Thyroid gland (tissue), 4 donors: ENCODE data around the gene COX7B2. TPM values are rescaled to one million over a fixed set of nuclear protein-coding genes. Genes with fewer than 3 reads are reported as not detected.

Experiments
- DNase-seq, 2 donors: peaks; one replicate each; pipeline ENCODE4 v3.0.0-alpha.2; 2019
- H3K27ac ChIP-seq, 3 donors: fragments of 200-600 bp; sonication (generic); 1 replicate in 2 of 3; 2 replicates in 1 of 3; pipeline ENCODE4 v1.5.1; 2016 to 2019; ENCODE audit warnings: mild to moderate bottlenecking in 1 of 3, moderate library complexity in 1 of 3
- H3K27me3 ChIP-seq: fragments of 200-600 bp; sonication (generic); one replicate; pipeline ENCODE4 v1.5.1; 2019
- H3K36me3 ChIP-seq, 2 donors: fragments of 200-600 bp; sonication (generic); one replicate each; pipeline ENCODE4 v1.5.1; 2016 to 2019
- H3K4me1 ChIP-seq, 2 donors: fragments of 200-600 bp; sonication (generic); one replicate each; pipeline ENCODE4 v1.5.1; 2017 to 2019
- H3K4me3 ChIP-seq, 3 donors: fragments of 200-600 bp; sonication (generic); replicated peaks in 1 of 3; 1 replicate in 2 of 3; 2 replicates in 1 of 3; pipeline ENCODE4 v1.5.1; 2016; ENCODE audit warnings: mild to moderate bottlenecking in 1 of 3
- H3K9me3 ChIP-seq: fragments of 200-600 bp; sonication (generic); one replicate; pipeline ENCODE4 v1.5.1; 2017
- POLR2A ChIP-seq, 2 donors: fragments of 450-650 bp; IDR thresholded peaks; one replicate each; pipeline ENCODE4 v1.6.1; 2017; ENCODE audit warnings: antibody characterized with exemption in 2 of 2, mild to moderate bottlenecking in 2 of 2, moderate library complexity in 1 of 2
- WGBS, 2 donors: methylation state at CpG; one replicate each; pipeline ENCODE4 v1.1.5; 2017; 5-methylcytosine and 5-hydroxymethylcytosine counted together
- intact Hi-C: fragments of 100-400 bp; cut with DNase I; formaldehyde crosslinking; loops from one replicate; pipeline ENCODE4 v1.15.1; 2023
- total RNA-seq, 4 donors: library from RNA; depleted of rRNA; stranded (reverse); fragments of >200 nt; gene quantifications; one replicate each; pipeline ENCODE4 v1.2.3, GENCODE V29; 2016
- TF ChIP-seq, protein P1 (sequence below), 6 experiments: fragments of 200-600 bp in 3 of 6; fragments of 450-650 bp in 3 of 6; sonication (generic) in 3 of 6; IDR thresholded peaks; one replicate each; pipeline ENCODE4 v1.5.1; 2016 to 2019; ENCODE audit warnings: antibody characterized with exemption in 6 of 6, mild to moderate bottlenecking in 2 of 6, inconsistent platforms in 1 of 6, moderate library complexity in 1 of 6

The COX7B2 gene
- total RNA-seq, 4 donors from 2014 or later, result not detected

GRCh38 chr4:46908148-46908547 lies 897 bp downstream of the COX7B2 start:
- no peak overlapping the region for H3K4me3 ChIP-seq
- TF ChIP-seq, protein P1, sequence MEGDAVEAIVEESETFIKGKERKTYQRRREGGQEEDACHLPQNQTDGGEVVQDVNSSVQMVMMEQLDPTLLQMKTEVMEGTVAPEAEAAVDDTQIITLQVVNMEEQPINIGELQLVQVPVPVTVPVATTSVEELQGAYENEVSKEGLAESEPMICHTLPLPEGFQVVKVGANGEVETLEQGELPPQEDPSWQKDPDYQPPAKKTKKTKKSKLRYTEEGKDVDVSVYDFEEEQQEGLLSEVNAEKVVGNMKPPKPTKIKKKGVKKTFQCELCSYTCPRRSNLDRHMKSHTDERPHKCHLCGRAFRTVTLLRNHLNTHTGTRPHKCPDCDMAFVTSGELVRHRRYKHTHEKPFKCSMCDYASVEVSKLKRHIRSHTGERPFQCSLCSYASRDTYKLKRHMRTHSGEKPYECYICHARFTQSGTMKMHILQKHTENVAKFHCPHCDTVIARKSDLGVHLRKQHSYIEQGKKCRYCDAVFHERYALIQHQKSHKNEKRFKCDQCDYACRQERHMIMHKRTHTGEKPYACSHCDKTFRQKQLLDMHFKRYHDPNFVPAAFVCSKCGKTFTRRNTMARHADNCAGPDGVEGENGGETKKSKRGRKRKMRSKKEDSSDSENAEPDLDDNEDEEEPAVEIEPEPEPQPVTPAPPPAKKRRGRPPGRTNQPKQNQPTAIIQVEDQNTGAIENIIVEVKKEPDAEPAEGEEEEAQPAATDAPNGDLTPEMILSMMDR (IDR thresholded peaks at IDR 0.05), result no peak
- TF ChIP-seq POLR2A (IDR thresholded peaks at IDR 0.05), result no peak
- no peak overlapping the region for H3K27ac ChIP-seq
- H3K9me3 ChIP-seq, result no peaks in the 10 kb centered on the region
- intact Hi-C loops, result no loop called here
- H3K4me1 ChIP-seq, result no peaks in the 10 kb centered on the region
- DNase-seq, result no peak
- WGBS, 2 donors, result 86 to 95% methylated on average over 4 of the region's 4 CpGs
- H3K27me3 ChIP-seq, result no peaks in the 10 kb centered on the region
- no peaks in the 10 kb centered on the region for H3K36me3 ChIP-seq

DNA sequence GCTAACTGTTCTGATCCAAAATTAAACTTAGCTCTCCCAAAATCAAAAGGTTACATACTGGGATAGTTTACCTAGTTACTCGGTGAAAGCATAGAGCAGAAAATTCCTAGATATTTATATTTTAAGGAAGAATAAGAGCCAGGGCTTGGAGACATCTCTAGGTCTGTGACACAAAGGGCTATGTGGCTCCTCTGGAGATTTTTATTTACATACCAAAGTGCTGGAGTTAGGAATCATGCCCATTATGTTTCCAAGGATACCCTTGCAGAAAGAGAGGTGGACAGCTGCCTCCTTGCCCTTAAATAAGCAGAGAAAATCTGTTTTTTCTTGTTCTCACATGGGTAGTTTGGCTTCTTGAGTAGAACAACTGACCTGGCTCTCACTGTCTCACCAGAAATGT lies 9.0 kb downstream of the COX7B2 start:
- Histone ChIP-seq H3K4me1 (no peaks in the 10 kb centered on the region), H3K27ac (no peak overlapping the region), H3K27me3 (no peaks in the 10 kb centered on the region), H3K4me3 (no peak overlapping the region), H3K9me3 (no peaks in the 10 kb centered on the region), H3K36me3 (no peaks in the 10 kb centered on the region)
- WGBS, 2 donors, result 50 to 76% methylated on average over 1 of the region's 1 CpG
- DNase-seq, result no peak
- TF ChIP-seq, protein P1 (IDR thresholded peaks at IDR 0.05), result no peak
- TF ChIP-seq POLR2A (IDR thresholded peaks at IDR 0.05), result no peak
- intact Hi-C loops, result no loop called here

- H3K36me3 ChIP-seq, result no peaks in the 10 kb centered on the region
- no peaks in the 10 kb centered on the region for H3K4me1 ChIP-seq
- no peak for TF ChIP-seq POLR2A (IDR thresholded peaks at IDR 0.05)
- TF ChIP-seq, protein P1 (IDR thresholded peaks at IDR 0.05), result no peak
- H3K27ac ChIP-seq, result no peak overlapping the region
- DNase-seq, result no peak
- 47 to 53% methylated on average over 5 of the region's 5 CpGs for WGBS, 2 donors
- intact Hi-C loops, result no loop called here
- no peak overlapping the region for H3K4me3 ChIP-seq
- no peaks in the 10 kb centered on the region for H3K27me3 ChIP-seq
- H3K9me3 ChIP-seq, result no peaks in the 10 kb centered on the region
Measured at GRCh38 chr4:46894826-46895225, 14.2 kb downstream of the COX7B2 start.

GRCh38 chr4:46890056-46890455 lies 19.0 kb downstream of the COX7B2 start:
- Histone ChIP-seq H3K4me1 (no peaks in the 10 kb centered on the region), H3K36me3 (no peaks in the 10 kb centered on the region), H3K4me3 (no peak overlapping the region), H3K27me3 (no peaks in the 10 kb centered on the region), H3K9me3 (no peaks in the 10 kb centered on the region), H3K27ac (no peak overlapping the region)
- TF ChIP-seq, protein P1 (IDR thresholded peaks at IDR 0.05), result no peak
- TF ChIP-seq POLR2A (IDR thresholded peaks at IDR 0.05), result no peak
- DNase-seq, result no peak
- 59 to 68% methylated on average over 2 of the region's 2 CpGs for WGBS, 2 donors
- intact Hi-C loops, result no loop called here

- H3K27ac ChIP-seq, result no peak overlapping the region
- intact Hi-C loops, result no loop called here
- WGBS, 2 donors, result 76 to 80% methylated on average over 2 of the region's 2 CpGs
- TF ChIP-seq POLR2A (IDR thresholded peaks at IDR 0.05), result no peak
- TF ChIP-seq, protein P1 (IDR thresholded peaks at IDR 0.05), result no peak
- H3K36me3 ChIP-seq, result no peaks in the 10 kb centered on the region
- no peak overlapping the region for H3K4me3 ChIP-seq
- no peaks in the 10 kb centered on the region for H3K4me1 ChIP-seq
- no peak for DNase-seq
- H3K27me3 ChIP-seq, result no peaks in the 10 kb centered on the region
- no peaks in the 10 kb centered on the region for H3K9me3 ChIP-seq
Measured at GRCh38 chr4:46889410-46889809, 19.6 kb downstream of the COX7B2 start.
